ENCODE measurements around the gene GLP1R. TPM values are rescaled to one million over a fixed set of nuclear protein-coding genes. Genes with fewer than 3 reads are reported as not detected.

The GLP1R gene
- total and polyA plus RNA-seq, 4 donors: 0.06 to 1.3 (median 0.13) TPM

- no peak for ATAC-seq (ENCODE audit: insufficient read depth, low FRiP score)
- no peaks in the 10 kb centered on the region for H3K36me3 ChIP-seq (ENCODE audit: control insufficient read depth in 4 of 4, insufficient read depth in 4 of 4, low read length in 4 of 4)
- 78% methylated on average over 13 of the region's 13 CpGs for WGBS, 2 donors
- no peak overlapping the region for H3K4me3 ChIP-seq
- no peak overlapping the region for H3K9ac ChIP-seq (ENCODE audit: insufficient read depth in 1 of 2, low read length in 2 of 2)
- H3K27ac ChIP-seq (ENCODE audit: low read depth in 1 of 2, low read length in 1 of 2): no peak overlapping the region
- TF ChIP-seq, protein P1, sequence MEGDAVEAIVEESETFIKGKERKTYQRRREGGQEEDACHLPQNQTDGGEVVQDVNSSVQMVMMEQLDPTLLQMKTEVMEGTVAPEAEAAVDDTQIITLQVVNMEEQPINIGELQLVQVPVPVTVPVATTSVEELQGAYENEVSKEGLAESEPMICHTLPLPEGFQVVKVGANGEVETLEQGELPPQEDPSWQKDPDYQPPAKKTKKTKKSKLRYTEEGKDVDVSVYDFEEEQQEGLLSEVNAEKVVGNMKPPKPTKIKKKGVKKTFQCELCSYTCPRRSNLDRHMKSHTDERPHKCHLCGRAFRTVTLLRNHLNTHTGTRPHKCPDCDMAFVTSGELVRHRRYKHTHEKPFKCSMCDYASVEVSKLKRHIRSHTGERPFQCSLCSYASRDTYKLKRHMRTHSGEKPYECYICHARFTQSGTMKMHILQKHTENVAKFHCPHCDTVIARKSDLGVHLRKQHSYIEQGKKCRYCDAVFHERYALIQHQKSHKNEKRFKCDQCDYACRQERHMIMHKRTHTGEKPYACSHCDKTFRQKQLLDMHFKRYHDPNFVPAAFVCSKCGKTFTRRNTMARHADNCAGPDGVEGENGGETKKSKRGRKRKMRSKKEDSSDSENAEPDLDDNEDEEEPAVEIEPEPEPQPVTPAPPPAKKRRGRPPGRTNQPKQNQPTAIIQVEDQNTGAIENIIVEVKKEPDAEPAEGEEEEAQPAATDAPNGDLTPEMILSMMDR (IDR thresholded peaks at IDR 0.05; ENCODE audit: control extremely low read depth, extremely low read depth): peak; percentile 0
- no peaks in the 10 kb centered on the region for H3K4me1 ChIP-seq (ENCODE audit: control insufficient read depth in 5 of 5, insufficient read depth in 5 of 5, low read length in 5 of 5)
- H3K9me3 ChIP-seq (ENCODE audit: control insufficient read depth in 4 of 4, insufficient read depth in 3 of 4, low read length in 3 of 4): no peaks in the 10 kb centered on the region
- no peak for DNase-seq
- H3K27me3 ChIP-seq (ENCODE audit: control insufficient read depth in 3 of 3, insufficient read depth in 3 of 3, low read length in 2 of 3): peaks cover 0 to 7% (median 4%) of the 10 kb centered on the region in 3 donors
Observed at GRCh38 chr6:39029156-39030011, 19.2 kb upstream of the GLP1R start.

DNA sequence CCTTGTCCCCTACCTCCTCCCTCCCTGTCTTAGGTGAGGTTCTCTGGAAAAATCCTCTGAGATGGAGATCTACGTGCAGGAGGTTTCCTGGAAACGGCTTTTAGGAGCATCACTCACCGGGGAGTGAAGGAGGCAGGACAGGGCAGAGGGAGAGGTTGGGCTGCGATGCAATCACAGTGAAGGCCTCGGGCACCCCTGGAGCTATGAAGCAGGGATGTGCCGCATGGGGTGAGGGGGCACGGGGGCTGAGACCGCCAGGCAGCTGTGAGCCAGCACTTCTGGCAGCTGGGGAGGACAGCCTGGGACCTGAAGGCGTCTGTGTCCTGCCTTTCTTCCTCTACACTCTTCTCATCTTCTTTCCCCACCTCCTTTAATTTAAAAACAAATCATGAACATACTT, 12.9 kb upstream of the GLP1R start:
- Histone ChIP-seq H3K27ac (ENCODE audit: low read depth in 1 of 2, low read length in 1 of 2) (no peak overlapping the region), H3K36me3 (ENCODE audit: control insufficient read depth in 4 of 4, insufficient read depth in 4 of 4, low read length in 4 of 4) (no peaks in the 10 kb centered on the region), H3K9me3 (ENCODE audit: control insufficient read depth in 4 of 4, insufficient read depth in 3 of 4, low read length in 3 of 4) (no peaks in the 10 kb centered on the region), H3K27me3 (ENCODE audit: control insufficient read depth in 3 of 3, insufficient read depth in 3 of 3, low read length in 2 of 3) (peaks cover 0 to 29% (median 21%) of the 10 kb centered on the region in 3 donors), H3K4me3 (no peak overlapping the region), H3K4me1 (ENCODE audit: control insufficient read depth in 5 of 5, insufficient read depth in 5 of 5, low read length in 5 of 5) (peaks cover 0 to 7% (median 4%) of the 10 kb centered on the region in 5 donors), H3K9ac (ENCODE audit: insufficient read depth in 1 of 2, low read length in 2 of 2) (no peak overlapping the region)
- 48 to 63% methylated on average over 9 of the region's 9 CpGs for WGBS, 2 donors
- ATAC-seq (ENCODE audit: insufficient read depth, low FRiP score): no peak
- TF ChIP-seq, protein P1 (IDR thresholded peaks at IDR 0.05; ENCODE audit: control extremely low read depth, extremely low read depth): no peak
- DNase-seq: no peak

DNA sequence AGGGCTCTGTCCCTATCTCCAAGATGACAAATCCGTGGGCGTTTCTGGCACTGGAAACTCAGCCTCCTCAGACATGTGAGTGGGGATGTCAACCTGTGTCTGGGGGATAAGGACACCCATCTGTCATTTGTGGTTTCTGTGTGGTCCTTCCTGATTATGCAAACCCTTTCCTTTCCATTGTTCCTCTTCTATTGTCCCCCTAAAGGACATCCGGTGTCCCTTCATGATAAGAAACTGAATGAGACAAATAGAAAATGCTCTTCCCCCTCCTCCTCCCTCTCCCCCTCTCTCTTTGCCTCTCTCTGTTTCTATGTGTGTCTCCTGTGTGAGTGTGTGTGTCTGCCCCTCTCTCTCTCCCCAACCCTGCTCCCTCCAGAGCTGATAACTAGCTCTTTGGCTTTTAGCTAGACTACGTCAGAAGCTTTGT, 11.5 kb upstream of the GLP1R start:
- H3K4me1 ChIP-seq (ENCODE audit: control insufficient read depth in 5 of 5, insufficient read depth in 5 of 5, low read length in 5 of 5): peaks cover 0 to 7% (median 4%) of the 10 kb centered on the region in 5 donors
- H3K36me3 ChIP-seq (ENCODE audit: control insufficient read depth in 4 of 4, insufficient read depth in 4 of 4, low read length in 4 of 4): no peaks in the 10 kb centered on the region
- no peak overlapping the region for H3K4me3 ChIP-seq
- 27 to 30% methylated on average over 4 of the region's 4 CpGs for WGBS, 2 donors
- DNase-seq (no peak), ATAC-seq (ENCODE audit: insufficient read depth, low FRiP score) (no peak)
- H3K9me3 ChIP-seq (ENCODE audit: control insufficient read depth in 4 of 4, insufficient read depth in 3 of 4, low read length in 3 of 4): peaks cover 0 to 4% (median 0%) of the 10 kb centered on the region in 4 donors
- H3K9ac ChIP-seq (ENCODE audit: insufficient read depth in 1 of 2, low read length in 2 of 2): no peak overlapping the region
- TF ChIP-seq, protein P1 (IDR thresholded peaks at IDR 0.05; ENCODE audit: control extremely low read depth, extremely low read depth): no peak
- no peak overlapping the region for H3K27ac ChIP-seq (ENCODE audit: low read depth in 1 of 2, low read length in 1 of 2)
- peaks cover 0 to 29% (median 21%) of the 10 kb centered on the region in 3 donors for H3K27me3 ChIP-seq (ENCODE audit: control insufficient read depth in 3 of 3, insufficient read depth in 3 of 3, low read length in 2 of 3)

Measured in lung (tissue), 12 donors.